GM13976 (cell line): ENCODE data around the gene CRYL1.
A peak's percentile ranks its signal among the peaks of the same experiment; 100 is the strongest.

Experiments used
- DNase-seq: peaks from one replicate; pipeline ENCODE4 v3.0.0; 2012; ENCODE audit warnings: low spot score
- in situ Hi-C: fragments of 300-500 bp; cut with MboI; formaldehyde crosslinking; loops from one replicate; pipeline ENCODE4 v1.12.0; 2022; ENCODE audit warnings: low sequenced_read_pairs, mixed read lengths, inconsistent platforms; ENCODE audit not compliant: unreplicated experiment
- TF ChIP-seq, protein P1 (sequence below): IDR thresholded peaks from 2 replicates; pipeline ENCODE4 v1.5.1; 2012; ENCODE audit warnings: borderline replicate concordance, mild to moderate bottlenecking; ENCODE audit not compliant: insufficient read depth; ENCODE audit errors: extremely low read depth, missing control alignments, control extremely low read depth

The CRYL1 gene

GRCh38 chr13:20534038-20534608 is 8.5 kb upstream of the CRYL1 start:
- TF ChIP-seq, protein P1, sequence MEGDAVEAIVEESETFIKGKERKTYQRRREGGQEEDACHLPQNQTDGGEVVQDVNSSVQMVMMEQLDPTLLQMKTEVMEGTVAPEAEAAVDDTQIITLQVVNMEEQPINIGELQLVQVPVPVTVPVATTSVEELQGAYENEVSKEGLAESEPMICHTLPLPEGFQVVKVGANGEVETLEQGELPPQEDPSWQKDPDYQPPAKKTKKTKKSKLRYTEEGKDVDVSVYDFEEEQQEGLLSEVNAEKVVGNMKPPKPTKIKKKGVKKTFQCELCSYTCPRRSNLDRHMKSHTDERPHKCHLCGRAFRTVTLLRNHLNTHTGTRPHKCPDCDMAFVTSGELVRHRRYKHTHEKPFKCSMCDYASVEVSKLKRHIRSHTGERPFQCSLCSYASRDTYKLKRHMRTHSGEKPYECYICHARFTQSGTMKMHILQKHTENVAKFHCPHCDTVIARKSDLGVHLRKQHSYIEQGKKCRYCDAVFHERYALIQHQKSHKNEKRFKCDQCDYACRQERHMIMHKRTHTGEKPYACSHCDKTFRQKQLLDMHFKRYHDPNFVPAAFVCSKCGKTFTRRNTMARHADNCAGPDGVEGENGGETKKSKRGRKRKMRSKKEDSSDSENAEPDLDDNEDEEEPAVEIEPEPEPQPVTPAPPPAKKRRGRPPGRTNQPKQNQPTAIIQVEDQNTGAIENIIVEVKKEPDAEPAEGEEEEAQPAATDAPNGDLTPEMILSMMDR, result no peak
- no peak for DNase-seq
- in situ Hi-C loops, result no loop called here

DNA sequence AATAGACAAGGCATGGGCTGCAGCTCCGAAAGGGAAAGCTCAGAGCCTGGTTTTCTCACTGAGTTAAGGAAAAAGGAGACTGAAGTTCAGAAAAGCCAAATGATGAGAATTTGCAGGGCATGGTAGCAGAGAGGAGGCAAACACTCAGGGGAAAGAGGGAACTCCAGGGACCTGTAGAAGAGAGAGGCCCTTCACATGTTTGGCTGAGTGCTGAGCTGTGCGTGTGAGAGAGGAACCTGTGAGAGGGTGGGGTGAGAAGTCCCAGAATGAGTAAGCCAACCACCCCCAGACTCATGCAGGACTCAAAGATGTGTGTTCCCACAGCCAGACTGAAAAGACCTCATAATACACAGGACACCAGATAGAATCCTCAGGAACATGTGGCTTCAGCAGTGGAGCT is 2.8 kb upstream of the CRYL1 start:
- in situ Hi-C loops, result no loop called here
- TF ChIP-seq, protein P1, result no peak
- DNase-seq, result peak; percentile 65

DNA sequence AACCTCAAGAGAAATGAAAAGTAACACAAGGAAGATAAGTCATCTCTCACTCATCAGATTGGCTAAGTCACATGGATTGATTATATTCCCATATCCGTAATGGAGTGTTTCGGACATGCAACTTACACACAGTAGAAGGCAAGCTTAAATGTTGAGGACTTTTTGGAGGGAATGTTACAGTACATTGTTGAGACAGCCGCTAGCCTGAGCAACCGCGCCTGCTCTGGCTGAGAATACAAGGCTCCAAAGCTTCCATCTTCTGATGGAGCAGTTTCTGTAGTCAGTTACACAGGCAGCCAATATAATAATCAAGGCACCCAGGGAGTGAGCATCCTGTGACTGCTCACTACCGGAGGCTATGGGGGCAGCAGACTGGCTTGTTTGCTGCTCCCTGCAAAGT is 1.0 kb upstream of the CRYL1 start:
- TF ChIP-seq, protein P1, result no peak
- in situ Hi-C loops, result no loop called here

DNA sequence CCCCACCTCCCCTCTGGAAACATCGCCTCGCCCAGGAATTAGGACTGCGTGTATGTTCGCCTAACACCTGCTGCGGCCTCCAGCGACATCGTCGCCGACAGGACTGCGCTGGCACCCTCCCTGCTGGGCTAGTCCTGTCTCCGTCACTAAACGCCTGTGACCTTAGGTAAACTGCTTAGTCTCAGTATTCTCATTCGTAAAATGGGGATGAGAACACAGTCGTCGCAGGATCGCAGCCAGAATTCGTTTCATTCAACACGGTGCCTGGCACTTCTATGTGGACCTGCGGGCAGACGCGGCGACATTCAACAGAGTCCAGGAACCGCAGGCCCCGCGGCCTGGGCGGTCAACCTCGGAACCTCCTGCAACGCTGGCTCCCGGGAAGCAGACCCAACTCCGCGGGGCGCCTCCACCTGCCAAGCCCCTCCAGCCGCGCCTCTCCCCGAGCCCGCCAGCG is 485 bp downstream of the CRYL1 start:
- no peak for DNase-seq
- TF ChIP-seq, protein P1, result no peak
- in situ Hi-C loops, result no loop called here

More for the DNA sequence above, 1.0 kb upstream of the CRYL1 start:
- DNase-seq, result no peak

GRCh38 chr13:20521364-20522115 is 4.1 kb downstream of the CRYL1 start:
- in situ Hi-C loops, result no loop called here
- no peak for DNase-seq
- TF ChIP-seq, protein P1, result no peak

DNA sequence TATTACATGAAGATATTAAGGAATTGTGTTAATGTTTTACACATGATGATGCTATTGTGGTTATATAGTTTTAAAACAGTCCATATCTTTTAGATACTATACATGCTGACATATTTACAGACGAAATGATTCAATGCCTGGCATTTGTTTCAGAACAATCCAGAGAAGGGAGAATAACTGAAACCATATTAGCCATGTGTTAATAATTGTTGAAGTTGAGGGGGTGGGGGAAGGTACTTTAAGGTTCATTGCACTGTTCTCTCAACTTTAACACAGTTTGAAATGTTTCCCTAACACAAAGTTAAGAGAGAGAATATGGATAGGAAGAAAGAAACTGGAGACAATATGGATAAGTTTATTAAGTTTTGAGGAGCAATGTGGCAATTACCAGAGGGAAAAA is 5.8 kb downstream of the CRYL1 start:
- TF ChIP-seq, protein P1, result no peak
- in situ Hi-C loops, result no loop called here
- no peak for DNase-seq
